Trophoblast cell (in vitro differentiated cells and primary cell): ENCODE measurements around the gene TRIM42.

Experiments
- DNase-seq, 2 donors: peaks; one replicate each; pipeline ENCODE4 v3.0.0-alpha.2; 2016
- H2AFZ ChIP-seq: 2 replicates; pipeline ENCODE4 v1.6.1; 2013; ENCODE audit warnings: low read length, moderate library complexity, mild to moderate bottlenecking; ENCODE audit not compliant: insufficient read depth, poor library complexity
- H2AK5ac ChIP-seq: 2 replicates; pipeline ENCODE4 v1.6.1; 2013; ENCODE audit warnings: mild to moderate bottlenecking, low read length
- H2BK120ac ChIP-seq: 2 replicates; pipeline ENCODE4 v1.6.1; 2013; ENCODE audit warnings: low read length, mild to moderate bottlenecking, moderate library complexity; ENCODE audit not compliant: insufficient read depth, poor library complexity
- H2BK12ac ChIP-seq: 2 replicates; pipeline ENCODE4 v1.6.1; 2013; ENCODE audit warnings: mild to moderate bottlenecking, low read length, moderate library complexity
- H2BK5ac ChIP-seq: 2 replicates; pipeline ENCODE4 v1.6.1; 2013; ENCODE audit warnings: low read length, low read depth, moderate library complexity, mild to moderate bottlenecking; ENCODE audit not compliant: poor library complexity
- H3K14ac ChIP-seq: 2 replicates; pipeline ENCODE4 v1.6.1; 2013; ENCODE audit warnings: mild to moderate bottlenecking, low read length
- H3K18ac ChIP-seq: 2 replicates; pipeline ENCODE4 v1.6.1; 2013; ENCODE audit warnings: mild to moderate bottlenecking, low read length
- H3K23ac ChIP-seq: 2 replicates; pipeline ENCODE4 v1.6.1; 2013; ENCODE audit warnings: low read length
- H3K27ac ChIP-seq: 2 replicates; pipeline ENCODE4 v1.5.1; 2013; ENCODE audit warnings: low read depth, mild to moderate bottlenecking, inconsistent platforms, low read length, moderate library complexity
- H3K27me3 ChIP-seq: 2 replicates; pipeline ENCODE4 v1.6.1; 2013; ENCODE audit warnings: inconsistent platforms, mild to moderate bottlenecking, low read length, moderate library complexity; ENCODE audit not compliant: insufficient read depth
- H3K36me3 ChIP-seq, 2 experiments: 1 replicate in 1 of 2; 2 replicates in 1 of 2; pipeline ENCODE4 v1.6.1; 2013; ENCODE audit warnings: low read length in 2 of 2, mild to moderate bottlenecking in 2 of 2, moderate library complexity in 1 of 2; ENCODE audit not compliant: insufficient read depth in 2 of 2, control insufficient read depth in 1 of 2
- H3K4ac ChIP-seq: 2 replicates; pipeline ENCODE4 v1.6.1; 2013; ENCODE audit warnings: low read depth, mild to moderate bottlenecking, low read length, moderate library complexity
- H3K4me1 ChIP-seq, 2 experiments: 1 replicate in 1 of 2; 2 replicates in 1 of 2; pipeline ENCODE4 v1.6.1; 2013; ENCODE audit warnings: low read length in 2 of 2, mild to moderate bottlenecking in 2 of 2, moderate library complexity in 1 of 2; ENCODE audit not compliant: insufficient read depth in 2 of 2, control insufficient read depth in 1 of 2
- H3K4me2 ChIP-seq: 2 replicates; pipeline ENCODE4 v1.6.1; 2013; ENCODE audit warnings: inconsistent platforms, mild to moderate bottlenecking, low read length, moderate library complexity
- H3K4me3 ChIP-seq: 2 replicates; pipeline ENCODE4 v1.5.1; 2013; ENCODE audit warnings: mild to moderate bottlenecking, low read depth, low read length, inconsistent platforms
- H3K79me1 ChIP-seq: one replicate; pipeline ENCODE4 v1.6.1; 2013; ENCODE audit warnings: low read length
- H3K79me2 ChIP-seq: 2 replicates; pipeline ENCODE4 v1.6.1; 2013; ENCODE audit warnings: low read length, mild to moderate bottlenecking; ENCODE audit not compliant: control insufficient read depth, insufficient read depth, poor library complexity
- H3K9ac ChIP-seq: 2 replicates; pipeline ENCODE4 v1.6.1; 2013; ENCODE audit warnings: mild to moderate bottlenecking, low read length
- H3K9me3 ChIP-seq: 2 replicates; pipeline ENCODE4 v1.6.1; 2013; ENCODE audit warnings: low read depth, mild to moderate bottlenecking, control low read depth, inconsistent platforms, low read length; ENCODE audit not compliant: insufficient read depth
- H4K12ac ChIP-seq: 2 replicates; pipeline ENCODE4 v1.6.1; 2013; ENCODE audit warnings: low read depth, mild to moderate bottlenecking, low read length, moderate library complexity
- H4K8ac ChIP-seq: 2 replicates; pipeline ENCODE4 v1.6.1; 2013; ENCODE audit warnings: low read depth, mild to moderate bottlenecking, low read length, moderate library complexity
- H4K91ac ChIP-seq: one replicate; pipeline ENCODE4 v1.6.1; 2013; ENCODE audit warnings: low read depth, mild to moderate bottlenecking, low read length, moderate library complexity
- WGBS: extraction: QIAGEN DNeasy Blood & Tissue Kit; methylation state at CpG from one replicate; pipeline ENCODE4 v1.1.7; 2013; ENCODE audit warnings: missing lambda C conversion rate; ENCODE audit not compliant: insufficient read length, insufficient coverage; ENCODE audit errors: extremely low coverage; 5-methylcytosine and 5-hydroxymethylcytosine counted together

TRIM42 gene

DNA sequence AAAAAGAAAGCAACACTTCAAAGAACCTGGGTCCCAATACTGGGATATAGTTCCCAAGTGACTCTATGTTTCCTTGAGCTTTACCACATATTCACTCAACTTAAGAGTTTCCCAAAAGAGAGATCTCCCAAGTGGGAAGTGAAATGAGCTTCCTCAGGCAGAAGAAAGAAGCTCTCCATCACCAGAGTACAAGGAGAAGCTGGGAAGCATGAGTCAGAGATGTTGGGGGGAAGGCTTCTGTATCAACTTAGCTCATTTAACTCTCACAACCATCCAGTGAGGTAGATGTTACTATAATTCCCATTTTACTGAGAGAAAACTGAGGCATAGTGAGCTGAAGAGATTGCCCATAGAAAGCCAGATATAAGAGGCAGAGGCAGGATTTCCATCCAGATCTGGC is 47.0 kb upstream of the TRIM42 start:
- no peak for DNase-seq
- H3K18ac ChIP-seq, result no peak overlapping the region
- no peak overlapping the region for H3K4ac ChIP-seq
- peaks cover 13% of the 10 kb centered on the region for H3K79me1 ChIP-seq
- peak overlapping the region; percentile 24 for H2BK5ac ChIP-seq
- no peaks in the 10 kb centered on the region for H3K79me2 ChIP-seq
- no peak overlapping the region for H3K23ac ChIP-seq
- no peaks in the 10 kb centered on the region for H3K9me3 ChIP-seq
- no peak overlapping the region for H3K14ac ChIP-seq
- no peak overlapping the region for H2AFZ ChIP-seq
- no peak overlapping the region for H3K4me2 ChIP-seq
- H3K27me3 ChIP-seq, result no peaks in the 10 kb centered on the region
- H3K36me3 ChIP-seq, result no peaks in the 10 kb centered on the region
- peak overlapping the region; percentile 94 for H2BK12ac ChIP-seq
- H2AK5ac ChIP-seq, result no peak overlapping the region
- peaks cover 8 to 19% of the 10 kb centered on the region in 2 experiments for H3K4me1 ChIP-seq
- peak overlapping the region; percentile 11 for H2BK120ac ChIP-seq
- no peak overlapping the region for H4K8ac ChIP-seq
- H3K4me3 ChIP-seq, result no peak overlapping the region
- no peak overlapping the region for H3K27ac ChIP-seq
- no peak overlapping the region for H4K12ac ChIP-seq
- H4K91ac ChIP-seq, result no peak overlapping the region
- no peak overlapping the region for H3K9ac ChIP-seq

DNA sequence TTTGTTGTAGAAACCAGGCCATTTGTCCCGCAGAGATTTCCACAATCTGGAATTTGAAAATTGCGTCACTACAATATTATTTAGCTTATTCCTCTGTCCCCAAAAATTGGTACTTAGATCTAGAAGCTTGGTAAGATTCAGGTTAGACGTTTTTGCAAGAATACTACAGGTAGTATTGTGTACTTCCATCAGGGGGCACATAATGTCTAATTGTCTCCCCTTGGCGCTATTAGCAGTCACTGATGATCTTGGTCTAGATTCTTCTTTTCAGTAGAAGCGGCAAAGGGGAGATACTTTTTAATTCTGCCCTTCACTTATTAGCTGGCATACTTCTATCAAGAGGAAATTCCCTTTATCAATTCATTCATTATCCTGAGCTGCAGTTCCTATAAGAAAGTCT is 42.6 kb upstream of the TRIM42 start:
- no peak overlapping the region for H4K12ac ChIP-seq
- H3K79me2 ChIP-seq, result no peaks in the 10 kb centered on the region
- no peak overlapping the region for H3K4me3 ChIP-seq
- no CpG with 5 or more reads among the region's 5 CpGs for WGBS
- no peak overlapping the region for H2AFZ ChIP-seq
- no peak overlapping the region for H4K8ac ChIP-seq
- no peaks in the 10 kb centered on the region for H3K9me3 ChIP-seq
- no peak overlapping the region for H2BK5ac ChIP-seq
- no peaks in the 10 kb centered on the region for H3K27me3 ChIP-seq
- H3K4me2 ChIP-seq, result no peak overlapping the region
- H3K4me1 ChIP-seq, result peaks cover 10 to 20% of the 10 kb centered on the region in 2 experiments
- H3K4ac ChIP-seq, result no peak overlapping the region
- H3K18ac ChIP-seq, result no peak overlapping the region
- H3K79me1 ChIP-seq, result peaks cover 11% of the 10 kb centered on the region
- no peak overlapping the region for H2BK12ac ChIP-seq
- H3K9ac ChIP-seq, result no peak overlapping the region
- peak overlapping the region; percentile 13 for H2BK120ac ChIP-seq
- no peak overlapping the region for H3K23ac ChIP-seq
- no peak overlapping the region for H3K14ac ChIP-seq
- DNase-seq, result no peak
- H2AK5ac ChIP-seq, result no peak overlapping the region
- H3K36me3 ChIP-seq, result no peaks in the 10 kb centered on the region
- H3K27ac ChIP-seq, result no peak overlapping the region
- no peak overlapping the region for H4K91ac ChIP-seq

- Histone ChIP-seq H3K27ac (no peak overlapping the region), H3K79me1 (peaks cover 7% of the 10 kb centered on the region), H3K4ac (no peak overlapping the region), H4K12ac (no peak overlapping the region), H4K8ac (no peak overlapping the region), H2BK12ac (no peak overlapping the region), H2AFZ (no peak overlapping the region), H3K9ac (no peak overlapping the region), H3K4me1 (peaks cover 9 to 13% of the 10 kb centered on the region in 2 experiments), H3K23ac (no peak overlapping the region), H3K79me2 (no peaks in the 10 kb centered on the region), H2BK5ac (no peak overlapping the region), H4K91ac (no peak overlapping the region), H3K36me3 (no peaks in the 10 kb centered on the region), H3K9me3 (no peaks in the 10 kb centered on the region), H3K14ac (no peak overlapping the region), H3K18ac (no peak overlapping the region), H2AK5ac (no peak overlapping the region), H3K27me3 (no peaks in the 10 kb centered on the region), H2BK120ac (no peak overlapping the region), H3K4me2 (no peak overlapping the region), H3K4me3 (no peak overlapping the region)
- WGBS, result no CpG with 5 or more reads among the region's 6 CpGs
- peak in 1 of 2 donors; percentile 34 for DNase-seq
These were observed 41.3 kb upstream of the TRIM42 start for GRCh38 chr3:140636406-140637138.

DNA sequence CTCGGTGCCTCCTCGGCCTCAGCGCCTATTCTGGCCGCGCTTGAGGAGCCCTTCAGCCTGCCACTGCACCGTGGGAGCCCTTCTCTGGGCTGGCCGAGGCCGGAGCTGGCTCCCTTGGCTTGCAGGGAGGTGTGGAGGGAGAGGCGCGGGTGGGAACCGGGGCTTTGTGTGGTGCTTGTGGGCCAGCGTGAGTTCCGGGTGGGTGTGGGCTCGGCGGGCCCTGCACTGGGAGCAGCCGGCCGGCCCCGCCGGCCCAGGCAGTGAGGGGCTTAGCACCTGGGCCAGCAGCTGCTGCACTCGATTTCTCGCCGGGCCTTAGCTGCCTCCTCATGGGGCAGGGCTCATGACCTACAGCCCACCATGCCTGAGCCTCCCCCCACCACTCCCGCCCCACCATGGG is 26.6 kb upstream of the TRIM42 start:
- Histone ChIP-seq H4K12ac (no peak overlapping the region), H2BK120ac (no peak overlapping the region), H3K14ac (no peak overlapping the region), H3K27ac (no peak overlapping the region), H4K91ac (no peak overlapping the region), H3K4me3 (no peak overlapping the region), H2AFZ (no peak overlapping the region), H3K9me3 (peaks cover 7% of the 10 kb centered on the region), H3K4me2 (no peak overlapping the region), H2AK5ac (no peak overlapping the region), H3K27me3 (no peaks in the 10 kb centered on the region), H3K4me1 (no peaks in the 10 kb centered on the region), H3K4ac (no peak overlapping the region), H2BK12ac (no peak overlapping the region), H3K36me3 (no peaks in the 10 kb centered on the region), H3K79me1 (no peaks in the 10 kb centered on the region), H3K23ac (no peak overlapping the region), H4K8ac (no peak overlapping the region), H3K18ac (no peak overlapping the region), H3K9ac (no peak overlapping the region), H3K79me2 (no peaks in the 10 kb centered on the region), H2BK5ac (no peak overlapping the region)
- WGBS, result no CpG with 5 or more reads among the region's 23 CpGs
- DNase-seq, result no peak
